ENCODE results near the gene BCL6. TPM values are rescaled to one million over a fixed set of nuclear protein-coding genes. Genes with fewer than 3 reads are reported as not detected.

BCL6 gene
- total RNA-seq, 1 donor from 2014 or later, result 29.2 TPM

- H3K27me3 Mint-ChIP-seq (ENCODE audit: low read depth), result no peaks in the 10 kb centered on the region
- H3K9me3 Mint-ChIP-seq, result no peaks in the 10 kb centered on the region
- H3K27ac Mint-ChIP-seq, result no peak overlapping the region
- no peak overlapping the region for H3K4me3 Mint-ChIP-seq
- H3K36me3 Mint-ChIP-seq, result no peaks in the 10 kb centered on the region
- TF ChIP-seq CTCF (IDR thresholded peaks at IDR 0.05; ENCODE audit: unreplicated experiment), result no peak
- no peak for DNase-seq (ENCODE audit: low spot score in 2 of 2, unreplicated experiment in 2 of 2)
- H3K4me1 Mint-ChIP-seq, result peaks cover 16% of the 10 kb centered on the region
Observed at GRCh38 chr3:187769771-187770170, 24.5 kb upstream of the BCL6 start.

- no peaks in the 10 kb centered on the region for H3K27me3 Mint-ChIP-seq (ENCODE audit: low read depth)
- H3K4me3 Mint-ChIP-seq, result no peak overlapping the region
- no peak overlapping the region for H3K27ac Mint-ChIP-seq
- no peaks in the 10 kb centered on the region for H3K9me3 Mint-ChIP-seq
- peaks cover 22% of the 10 kb centered on the region for H3K4me1 Mint-ChIP-seq
- DNase-seq (ENCODE audit: low spot score in 2 of 2, unreplicated experiment in 2 of 2), result no peak
- no peaks in the 10 kb centered on the region for H3K36me3 Mint-ChIP-seq
- TF ChIP-seq CTCF (IDR thresholded peaks at IDR 0.05; ENCODE audit: unreplicated experiment), result no peak
Observed at GRCh38 chr3:187767266-187768012, 22.2 kb upstream of the BCL6 start.

- TF ChIP-seq CTCF (IDR thresholded peaks at IDR 0.05; ENCODE audit: unreplicated experiment), result no peak
- Mint-ChIP-seq H3K27me3 (ENCODE audit: low read depth) (no peaks in the 10 kb centered on the region), H3K4me3 (no peak overlapping the region), H3K4me1 (peaks cover 22% of the 10 kb centered on the region), H3K9me3 (no peaks in the 10 kb centered on the region), H3K36me3 (no peaks in the 10 kb centered on the region), H3K27ac (peak overlapping the region; percentile 97)
- no peak for DNase-seq (ENCODE audit: low spot score in 2 of 2, unreplicated experiment in 2 of 2)
Observed at GRCh38 chr3:187765342-187765741, 20.1 kb upstream of the BCL6 start.

GRCh38 chr3:187763850-187764648, 18.8 kb upstream of the BCL6 start:
- Mint-ChIP-seq H3K36me3 (no peaks in the 10 kb centered on the region), H3K27me3 (ENCODE audit: low read depth) (no peaks in the 10 kb centered on the region), H3K4me1 (peaks cover 28% of the 10 kb centered on the region), H3K9me3 (no peaks in the 10 kb centered on the region), H3K27ac (peak overlapping the region; percentile 97), H3K4me3 (no peak overlapping the region)
- TF ChIP-seq CTCF (IDR thresholded peaks at IDR 0.05; ENCODE audit: unreplicated experiment), result no peak
- DNase-seq (ENCODE audit: low spot score in 2 of 2, unreplicated experiment in 2 of 2), result peak in 1 of 2 experiments; percentile 50

- H3K27ac Mint-ChIP-seq, result no peak overlapping the region
- no peaks in the 10 kb centered on the region for H3K9me3 Mint-ChIP-seq
- no peak for TF ChIP-seq CTCF (IDR thresholded peaks at IDR 0.05; ENCODE audit: unreplicated experiment)
- H3K4me1 Mint-ChIP-seq, result peaks cover 28% of the 10 kb centered on the region
- no peak overlapping the region for H3K4me3 Mint-ChIP-seq
- DNase-seq (ENCODE audit: low spot score in 2 of 2, unreplicated experiment in 2 of 2), result no peak
- no peaks in the 10 kb centered on the region for H3K27me3 Mint-ChIP-seq (ENCODE audit: low read depth)
- H3K36me3 Mint-ChIP-seq, result no peaks in the 10 kb centered on the region
Observed at GRCh38 chr3:187762792-187763191, 17.5 kb upstream of the BCL6 start.
